Liver (tissue), 9 donors: ENCODE measurements around the gene ARHGEF28. TPM values are rescaled to one million over a fixed set of nuclear protein-coding genes. Genes with fewer than 3 reads are reported as not detected.
A peak's percentile ranks its signal among the peaks of the same experiment; 100 is the strongest.

Experiments used
- DNase-seq: peaks from one replicate; pipeline ENCODE4 v3.0.0-alpha.2; 2017; ENCODE audit warnings: low spot score
- H3K27ac ChIP-seq, 2 donors: one replicate each; pipeline ENCODE4 v1.7.0; 2013; ENCODE audit warnings: inconsistent platforms in 2 of 2, low read length in 2 of 2, control low read depth in 1 of 2, low read depth in 1 of 2, mild to moderate bottlenecking in 1 of 2
- H3K27me3 ChIP-seq, 4 donors: one replicate each; pipeline versions ENCODE4 v1.6.1 to v1.7.0; 2013; ENCODE audit warnings: low read length in 3 of 4, inconsistent platforms in 1 of 4, mild to moderate bottlenecking in 1 of 4, moderate library complexity in 1 of 4; ENCODE audit not compliant: control insufficient read depth in 4 of 4, insufficient read depth in 4 of 4
- H3K36me3 ChIP-seq, 4 donors: one replicate each; pipeline versions ENCODE4 v1.6.1 to v1.7.0; 2013; ENCODE audit warnings: low read length in 3 of 4, mild to moderate bottlenecking in 3 of 4, low read depth in 1 of 4, moderate library complexity in 1 of 4; ENCODE audit not compliant: control insufficient read depth in 4 of 4, insufficient read depth in 3 of 4
- H3K4me1 ChIP-seq, 4 donors: one replicate each; pipeline versions ENCODE4 v1.6.1 to v1.7.0; 2013; ENCODE audit warnings: low read length in 3 of 4, mild to moderate bottlenecking in 3 of 4, moderate library complexity in 1 of 4; ENCODE audit not compliant: control insufficient read depth in 4 of 4, insufficient read depth in 4 of 4
- H3K4me3 ChIP-seq, 3 donors: one replicate each; pipeline versions ENCODE4 v1.6.1 to v1.7.0; 2013; ENCODE audit warnings: low read length in 3 of 3, control low read depth in 1 of 3, low read depth in 1 of 3, mild to moderate bottlenecking in 1 of 3
- H3K9ac ChIP-seq, 2 donors: one replicate each; pipeline ENCODE4 v1.7.0; 2013; ENCODE audit warnings: low read length in 2 of 2, mild to moderate bottlenecking in 2 of 2, moderate library complexity in 2 of 2, control low read depth in 1 of 2, low read depth in 1 of 2
- H3K9me3 ChIP-seq, 4 donors: one replicate each; pipeline versions ENCODE4 v1.6.1 to v1.7.0; 2013; ENCODE audit warnings: low read length in 3 of 4; ENCODE audit not compliant: control insufficient read depth in 4 of 4
- ATF3 ChIP-seq: IDR thresholded peaks from 2 replicates; pipeline ENCODE4 v1.6.1; 2016; ENCODE audit warnings: antibody characterized with exemption
- CTCF ChIP-seq: fragments of 150-350 bp; IDR thresholded peaks from 2 replicates; pipeline ENCODE4 v1.5.1; 2017; ENCODE audit warnings: improper control_type of control experiment, low read depth, low read length; ENCODE audit not compliant: missing input control
- FOXA2 ChIP-seq: IDR thresholded peaks from 2 replicates; pipeline ENCODE4 v1.6.1; 2016; ENCODE audit warnings: antibody characterized with exemption
- GABPA ChIP-seq, 2 donors: IDR thresholded peaks in 1 of 2; conservative IDR thresholded peaks in 1 of 2; 2 replicates each; pipeline ENCODE4 v1.6.1; 2016; ENCODE audit warnings: antibody characterized with exemption in 2 of 2, mild to moderate bottlenecking in 1 of 2, moderate library complexity in 1 of 2
- HNF4A ChIP-seq, 2 donors: conservative IDR thresholded peaks; 2 replicates each; pipeline ENCODE4 v1.6.1; 2016; ENCODE audit warnings: antibody characterized with exemption in 2 of 2, mild to moderate bottlenecking in 2 of 2
- HNF4G ChIP-seq: IDR thresholded peaks from 2 replicates; pipeline ENCODE4 v1.6.1; 2016; ENCODE audit warnings: antibody characterized with exemption
- JUND ChIP-seq, 2 donors: IDR thresholded peaks; 2 replicates each; pipeline ENCODE4 v1.6.1; 2016; ENCODE audit warnings: antibody characterized with exemption in 2 of 2
- MAX ChIP-seq: IDR thresholded peaks from 2 replicates; pipeline ENCODE4 v1.6.1; 2016; ENCODE audit warnings: antibody characterized with exemption
- NR2F2 ChIP-seq: IDR thresholded peaks from 2 replicates; pipeline ENCODE4 v1.6.1; 2016; ENCODE audit warnings: antibody characterized with exemption
- RAD21 ChIP-seq, 2 donors: IDR thresholded peaks; 2 replicates each; pipeline ENCODE4 v1.6.1; 2016; ENCODE audit warnings: antibody characterized with exemption in 2 of 2, mild to moderate bottlenecking in 2 of 2
- RXRA ChIP-seq, 2 donors: IDR thresholded peaks; 2 replicates each; pipeline ENCODE4 v1.6.1; 2017 to 2018; ENCODE audit warnings: antibody characterized with exemption in 2 of 2, mild to moderate bottlenecking in 1 of 2
- SP1 ChIP-seq: IDR thresholded peaks from 2 replicates; pipeline ENCODE4 v1.6.1; 2018; ENCODE audit warnings: antibody characterized with exemption, mild to moderate bottlenecking
- TAF1 ChIP-seq: conservative IDR thresholded peaks from 2 replicates; pipeline ENCODE4 v1.6.1; 2016; ENCODE audit warnings: antibody characterized with exemption, mild to moderate bottlenecking
- WGBS: extraction: QIAGEN DNeasy Blood & Tissue Kit; methylation state at CpG from one replicate; pipeline ENCODE4 v1.1.7; 2013; 5-methylcytosine and 5-hydroxymethylcytosine counted together
- polyA plus RNA-seq, 2 donors: library from polyadenylated mRNA; stranded (reverse) in 1 of 2; unstranded in 1 of 2; fragments of 200-250 nt in 1 of 2; fragments of >200 nt in 1 of 2; fragmentation: Nextera tagmentation in 1 of 2; extraction: Ambion mirVana in 1 of 2; gene quantifications; one replicate each; pipeline versions ENCODE4 v1.2.1 to v1.2.3, GENCODE V29; 2013 to 2015
- total RNA-seq, 2 donors: library from RNA; depleted of rRNA; stranded (reverse); fragments of >200 nt; gene quantifications; one replicate each; pipeline ENCODE4 v1.2.3, GENCODE V29; 2014
- TF ChIP-seq, protein P1 (sequence below): IDR thresholded peaks from 2 replicates; pipeline ENCODE4 v1.6.1; 2016; ENCODE audit warnings: antibody characterized with exemption, mild to moderate bottlenecking
- TF ChIP-seq, protein P2 (sequence below): IDR thresholded peaks from 2 replicates; pipeline ENCODE4 v1.6.1; 2016; ENCODE audit warnings: antibody characterized with exemption
- donor health status: healthy.
- donor health status: healthy.
- donor health status: healthy.
- donor health status: healthy.
- donor health status: healthy.

ARHGEF28 gene
- total and polyA plus RNA-seq, 4 donors: 1.6 to 13.9 (median 3.6) TPM

- Histone ChIP-seq H3K4me1 (peaks cover 12 to 31% (median 25%) of the 10 kb centered on the region in 4 donors), H3K4me3 (no peak overlapping the region), H3K9ac (no peak overlapping the region), H3K27ac (no peak overlapping the region), H3K9me3 (no peaks in the 10 kb centered on the region), H3K36me3 (no peaks in the 10 kb centered on the region), H3K27me3 (no peaks in the 10 kb centered on the region)
- DNase-seq: no peak
- WGBS: 93% methylated on average over 6 of the region's 6 CpGs
- TF ChIP-seq JUND (IDR thresholded peaks at IDR 0.05): no peak
- no peak for TF ChIP-seq NR2F2
- TF ChIP-seq GABPA (IDR thresholded peaks at IDR 0.05 in 1 of 2, conservative IDR thresholded peaks at IDR 0.05 in 1 of 2): no peak
Measured at GRCh38 chr5:73624888-73625287, 1.1 kb upstream of the ARHGEF28 start.

- no peak for DNase-seq
- Histone ChIP-seq H3K9me3 (no peaks in the 10 kb centered on the region), H3K4me1 (peaks cover 14 to 33% (median 25%) of the 10 kb centered on the region in 4 donors), H3K9ac (peak overlapping the region; percentile 40 to 52), H3K27me3 (no peaks in the 10 kb centered on the region), H3K36me3 (no peaks in the 10 kb centered on the region), H3K27ac (peak overlapping the region; percentile 47 to 73), H3K4me3 (peak overlapping the region; percentile 32 to 88 (median 62))
- WGBS: 3% methylated on average over 33 of the region's 33 CpGs
- TF ChIP-seq, protein P1, sequence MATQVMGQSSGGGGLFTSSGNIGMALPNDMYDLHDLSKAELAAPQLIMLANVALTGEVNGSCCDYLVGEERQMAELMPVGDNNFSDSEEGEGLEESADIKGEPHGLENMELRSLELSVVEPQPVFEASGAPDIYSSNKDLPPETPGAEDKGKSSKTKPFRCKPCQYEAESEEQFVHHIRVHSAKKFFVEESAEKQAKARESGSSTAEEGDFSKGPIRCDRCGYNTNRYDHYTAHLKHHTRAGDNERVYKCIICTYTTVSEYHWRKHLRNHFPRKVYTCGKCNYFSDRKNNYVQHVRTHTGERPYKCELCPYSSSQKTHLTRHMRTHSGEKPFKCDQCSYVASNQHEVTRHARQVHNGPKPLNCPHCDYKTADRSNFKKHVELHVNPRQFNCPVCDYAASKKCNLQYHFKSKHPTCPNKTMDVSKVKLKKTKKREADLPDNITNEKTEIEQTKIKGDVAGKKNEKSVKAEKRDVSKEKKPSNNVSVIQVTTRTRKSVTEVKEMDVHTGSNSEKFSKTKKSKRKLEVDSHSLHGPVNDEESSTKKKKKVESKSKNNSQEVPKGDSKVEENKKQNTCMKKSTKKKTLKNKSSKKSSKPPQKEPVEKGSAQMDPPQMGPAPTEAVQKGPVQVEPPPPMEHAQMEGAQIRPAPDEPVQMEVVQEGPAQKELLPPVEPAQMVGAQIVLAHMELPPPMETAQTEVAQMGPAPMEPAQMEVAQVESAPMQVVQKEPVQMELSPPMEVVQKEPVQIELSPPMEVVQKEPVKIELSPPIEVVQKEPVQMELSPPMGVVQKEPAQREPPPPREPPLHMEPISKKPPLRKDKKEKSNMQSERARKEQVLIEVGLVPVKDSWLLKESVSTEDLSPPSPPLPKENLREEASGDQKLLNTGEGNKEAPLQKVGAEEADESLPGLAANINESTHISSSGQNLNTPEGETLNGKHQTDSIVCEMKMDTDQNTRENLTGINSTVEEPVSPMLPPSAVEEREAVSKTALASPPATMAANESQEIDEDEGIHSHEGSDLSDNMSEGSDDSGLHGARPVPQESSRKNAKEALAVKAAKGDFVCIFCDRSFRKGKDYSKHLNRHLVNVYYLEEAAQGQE: no peak
- TF ChIP-seq SP1: no peak
Measured at GRCh38 chr5:73625372-73625943, 538 bp upstream of the ARHGEF28 start.

DNA sequence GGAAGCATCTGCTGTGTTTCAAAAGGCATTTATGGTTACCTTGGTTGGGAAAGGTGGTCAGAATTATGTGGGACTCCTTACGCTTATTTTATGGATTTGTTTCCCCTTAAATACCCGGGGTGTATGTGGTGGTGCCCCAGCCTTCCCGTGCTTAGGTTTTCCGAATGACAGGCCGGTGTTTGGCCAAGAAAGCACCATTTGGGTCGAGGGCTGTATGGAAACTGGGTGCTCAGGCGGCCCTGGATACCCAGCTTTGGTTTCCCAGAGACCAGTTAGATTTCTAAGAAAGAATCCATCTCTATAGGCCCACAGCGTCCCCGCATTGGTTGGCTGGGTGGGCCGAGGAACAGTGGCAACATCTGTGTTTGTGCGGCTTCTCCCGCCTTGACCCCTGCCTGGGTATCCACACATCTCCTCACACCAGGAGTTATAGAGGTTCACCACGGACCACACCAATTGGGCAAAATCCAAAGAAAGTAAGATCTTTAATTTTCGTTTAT is 868 bp downstream of the ARHGEF28 start:
- Histone ChIP-seq H3K27ac (peak overlapping the region in 1 of 2 donors; percentile 67), H3K9me3 (no peaks in the 10 kb centered on the region), H3K4me3 (peak overlapping the region; percentile 88 to 92 (median 89)), H3K4me1 (peaks cover 14 to 38% (median 25%) of the 10 kb centered on the region in 4 donors), H3K36me3 (no peaks in the 10 kb centered on the region), H3K9ac (peak overlapping the region; percentile 68 to 70), H3K27me3 (no peaks in the 10 kb centered on the region)
- no peak for DNase-seq
- 79% methylated on average over 14 of the region's 14 CpGs for WGBS
- no peak for TF ChIP-seq HNF4A (conservative IDR thresholded peaks at IDR 0.05)
- TF ChIP-seq, protein P1: no peak
- no peak for TF ChIP-seq JUND (IDR thresholded peaks at IDR 0.05)
- TF ChIP-seq MAX: no peak
- TF ChIP-seq HNF4G: no peak
- no peak for TF ChIP-seq GABPA (IDR thresholded peaks at IDR 0.05 in 1 of 2, conservative IDR thresholded peaks at IDR 0.05 in 1 of 2)
- TF ChIP-seq CTCF: no peak
- no peak for TF ChIP-seq RAD21 (IDR thresholded peaks at IDR 0.05)
- TF ChIP-seq RXRA (IDR thresholded peaks at IDR 0.05): no peak
- TF ChIP-seq TAF1: no peak
- TF ChIP-seq, protein P2, sequence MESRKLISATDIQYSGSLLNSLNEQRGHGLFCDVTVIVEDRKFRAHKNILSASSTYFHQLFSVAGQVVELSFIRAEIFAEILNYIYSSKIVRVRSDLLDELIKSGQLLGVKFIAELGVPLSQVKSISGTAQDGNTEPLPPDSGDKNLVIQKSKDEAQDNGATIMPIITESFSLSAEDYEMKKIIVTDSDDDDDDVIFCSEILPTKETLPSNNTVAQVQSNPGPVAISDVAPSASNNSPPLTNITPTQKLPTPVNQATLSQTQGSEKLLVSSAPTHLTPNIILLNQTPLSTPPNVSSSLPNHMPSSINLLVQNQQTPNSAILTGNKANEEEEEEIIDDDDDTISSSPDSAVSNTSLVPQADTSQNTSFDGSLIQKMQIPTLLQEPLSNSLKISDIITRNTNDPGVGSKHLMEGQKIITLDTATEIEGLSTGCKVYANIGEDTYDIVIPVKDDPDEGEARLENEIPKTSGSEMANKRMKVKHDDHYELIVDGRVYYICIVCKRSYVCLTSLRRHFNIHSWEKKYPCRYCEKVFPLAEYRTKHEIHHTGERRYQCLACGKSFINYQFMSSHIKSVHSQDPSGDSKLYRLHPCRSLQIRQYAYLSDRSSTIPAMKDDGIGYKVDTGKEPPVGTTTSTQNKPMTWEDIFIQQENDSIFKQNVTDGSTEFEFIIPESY: no peak
- TF ChIP-seq NR2F2: no peak
- TF ChIP-seq ATF3: no peak
- TF ChIP-seq FOXA2: no peak
